ENCODE data around the gene PNMA5.
"Not testable (repeated sequence)": the region's sequence is repeated elsewhere in the genome, so short reads cannot be mapped to it uniquely, and the experiment has no call there.

PNMA5 gene

GRCh38 chrX:152993933-152994332, at the start of gene PNMA5:
Gene PNMA5, minus strand, starts transcription at chrX:152994116. Its CDS starts 2,518 bp downstream, at chrX:152991598.
- no peak for DNase-seq (ENCODE audit: low read depth, low spot score)
- Histone ChIP-seq H3K4me1 (ENCODE audit: control insufficient read depth, insufficient read depth, low read length) (peaks cover 1% of the 10 kb centered on the region; the same call in 1 of the 2 replicates), H3K27me3 (ENCODE audit: control insufficient read depth, insufficient read depth, low read length) (no peaks in the 10 kb centered on the region), H3K4me3 (ENCODE audit: low read length) (no peak within 1 kb of the TSS), H3K27ac (ENCODE audit: low read length) (no peak within 1 kb of the TSS), H3K9me3 (ENCODE audit: control insufficient read depth, insufficient read depth, low read length) (no peaks in the 10 kb centered on the region), H3K36me3 (ENCODE audit: control insufficient read depth, insufficient read depth, low read length) (no peaks in the 10 kb centered on the region)
- no CpG with 5 or more reads among the region's 31 CpGs for WGBS (ENCODE audit: insufficient coverage, insufficient read length)

- Histone ChIP-seq H3K36me3 (ENCODE audit: control insufficient read depth, insufficient read depth, low read length) (no peaks in the 10 kb centered on the region), H3K4me3 (ENCODE audit: low read length) (peak overlapping the region; percentile 11; the same call in 1 of the 2 replicates), H3K4me1 (ENCODE audit: control insufficient read depth, insufficient read depth, low read length) (no peaks in the 10 kb centered on the region), H3K9me3 (ENCODE audit: control insufficient read depth, insufficient read depth, low read length) (no peaks in the 10 kb centered on the region), H3K27me3 (ENCODE audit: control insufficient read depth, insufficient read depth, low read length) (no peaks in the 10 kb centered on the region), H3K27ac (ENCODE audit: low read length) (no peak overlapping the region)
- DNase-seq (ENCODE audit: low read depth, low spot score): no peak
- WGBS (ENCODE audit: insufficient coverage, insufficient read length): no CpG with 5 or more reads among the region's 64 CpGs
Observed at GRCh38 chrX:153032397-153033118, 38.6 kb upstream of the PNMA5 start.

- Histone ChIP-seq H3K4me1 (ENCODE audit: control insufficient read depth, insufficient read depth, low read length) (no peaks in the 10 kb centered on the region), H3K27me3 (ENCODE audit: control insufficient read depth, insufficient read depth, low read length) (no peaks in the 10 kb centered on the region), H3K9me3 (ENCODE audit: control insufficient read depth, insufficient read depth, low read length) (no peaks in the 10 kb centered on the region), H3K4me3 (ENCODE audit: low read length) (no peak overlapping the region), H3K36me3 (ENCODE audit: control insufficient read depth, insufficient read depth, low read length) (no peaks in the 10 kb centered on the region), H3K27ac (ENCODE audit: low read length) (no peak overlapping the region)
- WGBS (ENCODE audit: insufficient coverage, insufficient read length): no CpG with 5 or more reads among the region's 12 CpGs
- DNase-seq (ENCODE audit: low read depth, low spot score): no peak
Observed at GRCh38 chrX:153030801-153031200, 36.9 kb upstream of the PNMA5 start.

DNA sequence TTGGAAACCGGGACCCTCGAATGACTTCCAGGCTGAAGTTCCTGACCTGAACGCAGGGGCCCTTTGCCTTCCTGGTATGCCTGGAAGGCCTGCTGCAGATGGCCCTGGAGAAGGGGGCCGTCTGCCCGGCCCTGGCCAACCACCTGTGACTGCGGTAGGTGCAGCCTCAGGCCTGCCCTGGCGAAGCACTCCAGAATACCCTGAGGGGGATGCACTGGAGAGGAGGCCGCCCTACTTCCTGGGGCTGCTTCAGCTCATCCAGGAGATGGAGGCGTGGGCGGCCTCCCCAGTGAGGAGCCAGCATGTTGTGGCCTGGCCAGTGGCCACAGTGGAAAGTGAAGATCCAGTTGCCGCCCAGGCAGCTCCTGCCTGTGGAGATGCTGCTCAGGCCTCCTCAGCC, 36.0 kb upstream of the PNMA5 start:
- Histone ChIP-seq H3K4me3 (ENCODE audit: low read length) (no peak overlapping the region), H3K36me3 (ENCODE audit: control insufficient read depth, insufficient read depth, low read length) (no peaks in the 10 kb centered on the region), H3K4me1 (ENCODE audit: control insufficient read depth, insufficient read depth, low read length) (no peaks in the 10 kb centered on the region), H3K27ac (ENCODE audit: low read length) (no peak overlapping the region), H3K27me3 (ENCODE audit: control insufficient read depth, insufficient read depth, low read length) (no peaks in the 10 kb centered on the region), H3K9me3 (ENCODE audit: control insufficient read depth, insufficient read depth, low read length) (no peaks in the 10 kb centered on the region)
- WGBS (ENCODE audit: insufficient coverage, insufficient read length): no CpG with 5 or more reads among the region's 11 CpGs
- no peak for DNase-seq (ENCODE audit: low read depth, low spot score)

- Histone ChIP-seq H3K9me3 (ENCODE audit: control insufficient read depth, insufficient read depth, low read length) (no peaks in the 10 kb centered on the region), H3K4me1 (ENCODE audit: control insufficient read depth, insufficient read depth, low read length) (no peaks in the 10 kb centered on the region), H3K36me3 (ENCODE audit: control insufficient read depth, insufficient read depth, low read length) (no peaks in the 10 kb centered on the region), H3K4me3 (ENCODE audit: low read length) (no peak overlapping the region), H3K27me3 (ENCODE audit: control insufficient read depth, insufficient read depth, low read length) (no peaks in the 10 kb centered on the region), H3K27ac (ENCODE audit: low read length) (no peak overlapping the region)
- no CpG with 5 or more reads among the region's 2 CpGs for WGBS (ENCODE audit: insufficient coverage, insufficient read length)
- no peak for DNase-seq (ENCODE audit: low read depth, low spot score)
Observed at GRCh38 chrX:153029162-153029561, 35.2 kb upstream of the PNMA5 start.

DNA sequence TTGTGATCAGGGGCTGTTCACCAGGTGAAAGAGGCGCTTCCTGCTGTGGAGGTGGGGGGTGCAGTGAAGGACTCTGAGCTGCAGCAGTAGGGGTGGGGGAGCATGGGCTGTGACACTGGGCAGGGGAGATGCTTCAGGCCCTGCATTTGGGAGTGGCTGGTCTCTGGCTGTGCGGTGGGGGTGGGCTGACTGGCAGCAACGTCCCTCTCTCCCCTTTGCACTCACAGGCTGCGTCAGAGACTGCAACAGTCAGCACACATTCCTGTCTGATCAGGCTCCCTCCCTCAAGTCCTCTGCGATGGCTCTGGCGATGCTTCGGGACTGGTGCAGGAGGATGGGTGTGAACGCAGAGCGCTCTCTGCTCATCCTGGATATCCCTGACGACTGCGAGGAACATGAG, 34.6 kb upstream of the PNMA5 start:
- not testable (repeated sequence) for H3K4me1 ChIP-seq (ENCODE audit: control insufficient read depth, insufficient read depth, low read length); H3K36me3 ChIP-seq (ENCODE audit: control insufficient read depth, insufficient read depth, low read length); H3K4me3 ChIP-seq (ENCODE audit: low read length); H3K27ac ChIP-seq (ENCODE audit: low read length); H3K9me3 ChIP-seq (ENCODE audit: control insufficient read depth, insufficient read depth, low read length); DNase-seq (ENCODE audit: low read depth, low spot score); H3K27me3 ChIP-seq (ENCODE audit: control insufficient read depth, insufficient read depth, low read length)
- no CpG with 5 or more reads among the region's 11 CpGs for WGBS (ENCODE audit: insufficient coverage, insufficient read length)

GRCh38 chrX:153026501-153026900, 32.6 kb upstream of the PNMA5 start:
- not testable (repeated sequence) for H3K36me3 ChIP-seq (ENCODE audit: control insufficient read depth, insufficient read depth, low read length); H3K4me3 ChIP-seq (ENCODE audit: low read length); DNase-seq (ENCODE audit: low read depth, low spot score); H3K27me3 ChIP-seq (ENCODE audit: control insufficient read depth, insufficient read depth, low read length); H3K4me1 ChIP-seq (ENCODE audit: control insufficient read depth, insufficient read depth, low read length); H3K9me3 ChIP-seq (ENCODE audit: control insufficient read depth, insufficient read depth, low read length); H3K27ac ChIP-seq (ENCODE audit: low read length)
- WGBS (ENCODE audit: insufficient coverage, insufficient read length): 100% methylated on average over 1 of the region's 2 CpGs

GRCh38 chrX:153019166-153019565, 25.2 kb upstream of the PNMA5 start:
- DNase-seq (ENCODE audit: low read depth, low spot score): no peak
- no CpG with 5 or more reads among the region's 3 CpGs for WGBS (ENCODE audit: insufficient coverage, insufficient read length)

GRCh38 chrX:153017174-153017573, 23.3 kb upstream of the PNMA5 start:
- H3K9me3 ChIP-seq (ENCODE audit: control insufficient read depth, insufficient read depth, low read length); H3K4me3 ChIP-seq (ENCODE audit: low read length); H3K27ac ChIP-seq (ENCODE audit: low read length); H3K27me3 ChIP-seq (ENCODE audit: control insufficient read depth, insufficient read depth, low read length); H3K4me1 ChIP-seq (ENCODE audit: control insufficient read depth, insufficient read depth, low read length); DNase-seq (ENCODE audit: low read depth, low spot score); H3K36me3 ChIP-seq (ENCODE audit: control insufficient read depth, insufficient read depth, low read length): not testable (repeated sequence)
- no CpG with 5 or more reads among the region's 2 CpGs for WGBS (ENCODE audit: insufficient coverage, insufficient read length)

More at GRCh38 chrX:153019166-153019565, 25.2 kb upstream of the PNMA5 start:
- Histone ChIP-seq H3K27me3 (ENCODE audit: control insufficient read depth, insufficient read depth, low read length) (no peaks in the 10 kb centered on the region), H3K9me3 (ENCODE audit: control insufficient read depth, insufficient read depth, low read length) (no peaks in the 10 kb centered on the region), H3K27ac (ENCODE audit: low read length) (no peak overlapping the region), H3K36me3 (ENCODE audit: control insufficient read depth, insufficient read depth, low read length) (no peaks in the 10 kb centered on the region), H3K4me3 (ENCODE audit: low read length) (no peak overlapping the region), H3K4me1 (ENCODE audit: control insufficient read depth, insufficient read depth, low read length) (no peaks in the 10 kb centered on the region)

DNA sequence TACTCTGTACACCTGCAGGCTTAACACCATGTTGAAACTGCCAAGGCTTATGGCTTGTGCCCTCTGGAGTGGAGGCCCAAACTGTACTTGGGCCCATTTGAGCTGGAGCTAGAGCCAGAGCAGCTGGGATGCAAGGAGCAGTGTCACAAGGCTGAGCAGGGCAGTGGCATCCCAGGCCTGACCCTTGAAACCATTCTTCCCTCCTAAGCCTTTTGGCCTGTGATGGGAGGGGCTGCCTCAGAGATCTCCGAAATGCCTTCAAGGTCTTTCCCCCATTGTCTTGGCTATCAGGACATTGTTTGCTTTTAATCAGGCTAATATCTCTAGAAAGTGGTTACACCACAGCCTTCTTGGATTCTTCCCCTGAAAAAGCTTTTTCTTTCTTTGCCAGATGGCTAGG, 10.9 kb upstream of the PNMA5 start:
- Histone ChIP-seq H3K27me3 (ENCODE audit: control insufficient read depth, insufficient read depth, low read length) (no peaks in the 10 kb centered on the region), H3K27ac (ENCODE audit: low read length) (no peak overlapping the region), H3K9me3 (ENCODE audit: control insufficient read depth, insufficient read depth, low read length) (no peaks in the 10 kb centered on the region), H3K4me3 (ENCODE audit: low read length) (no peak overlapping the region), H3K4me1 (ENCODE audit: control insufficient read depth, insufficient read depth, low read length) (no peaks in the 10 kb centered on the region), H3K36me3 (ENCODE audit: control insufficient read depth, insufficient read depth, low read length) (no peaks in the 10 kb centered on the region)
- DNase-seq (ENCODE audit: low read depth, low spot score): no peak
- WGBS (ENCODE audit: insufficient coverage, insufficient read length): no CpG with 5 or more reads among the region's 1 CpG

GRCh38 chrX:153003981-153004380, 10.1 kb upstream of the PNMA5 start:
- Histone ChIP-seq H3K27ac (ENCODE audit: low read length) (no peak overlapping the region), H3K4me3 (ENCODE audit: low read length) (no peak overlapping the region), H3K36me3 (ENCODE audit: control insufficient read depth, insufficient read depth, low read length) (no peaks in the 10 kb centered on the region), H3K9me3 (ENCODE audit: control insufficient read depth, insufficient read depth, low read length) (no peaks in the 10 kb centered on the region), H3K4me1 (ENCODE audit: control insufficient read depth, insufficient read depth, low read length) (no peaks in the 10 kb centered on the region), H3K27me3 (ENCODE audit: control insufficient read depth, insufficient read depth, low read length) (no peaks in the 10 kb centered on the region)
- DNase-seq (ENCODE audit: low read depth, low spot score): no peak
- no CpG with 5 or more reads among the region's 4 CpGs for WGBS (ENCODE audit: insufficient coverage, insufficient read length)
